ENCODE results near the gene TTC33.
"Not testable (repeated sequence)": the region's sequence is repeated elsewhere in the genome, so short reads cannot be mapped to it uniquely, and the experiment has no call there.

The TTC33 gene

GRCh38 chr5:40653221-40654022 is 102.3 kb downstream of the TTC33 start:
- no peak for DNase-seq (ENCODE audit: low read depth)

DNA sequence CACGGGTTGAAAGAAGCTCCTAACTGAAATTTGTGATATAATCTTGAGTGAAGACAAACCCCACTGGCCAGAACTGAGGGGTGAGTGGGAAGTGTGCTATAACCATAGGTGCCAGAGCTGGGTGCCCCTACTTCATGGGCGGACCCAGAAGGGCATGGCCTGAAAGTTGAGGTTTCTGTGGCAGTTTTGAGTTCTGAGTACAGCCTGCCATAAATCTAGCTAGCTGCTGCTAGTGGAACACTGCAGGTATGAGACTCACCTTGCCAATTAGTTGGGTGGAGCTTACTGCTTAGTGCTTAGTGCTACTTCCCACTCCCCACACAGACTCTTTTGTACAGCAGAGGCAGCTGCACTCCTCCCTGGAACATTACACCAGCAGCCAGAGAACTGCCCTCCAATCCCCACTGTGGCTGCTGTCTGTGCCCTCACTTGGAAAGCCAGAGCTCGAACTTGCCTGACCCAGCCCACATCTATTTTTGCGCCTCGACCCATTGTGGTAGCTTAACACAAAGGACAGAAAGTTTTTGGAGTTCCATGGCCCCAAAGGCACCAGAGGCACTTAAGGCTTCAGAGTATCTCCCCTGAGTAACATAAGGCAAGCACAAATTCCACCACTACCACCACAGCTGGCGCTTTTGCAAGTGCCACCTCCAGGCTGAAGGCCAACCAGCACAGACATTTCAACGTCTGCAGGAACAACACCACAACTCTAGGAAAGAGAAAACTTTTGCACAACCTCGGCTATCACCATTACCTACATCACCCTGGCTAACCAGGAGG is 103.1 kb downstream of the TTC33 start:
- DNase-seq (ENCODE audit: low read depth), result no peak

DNA sequence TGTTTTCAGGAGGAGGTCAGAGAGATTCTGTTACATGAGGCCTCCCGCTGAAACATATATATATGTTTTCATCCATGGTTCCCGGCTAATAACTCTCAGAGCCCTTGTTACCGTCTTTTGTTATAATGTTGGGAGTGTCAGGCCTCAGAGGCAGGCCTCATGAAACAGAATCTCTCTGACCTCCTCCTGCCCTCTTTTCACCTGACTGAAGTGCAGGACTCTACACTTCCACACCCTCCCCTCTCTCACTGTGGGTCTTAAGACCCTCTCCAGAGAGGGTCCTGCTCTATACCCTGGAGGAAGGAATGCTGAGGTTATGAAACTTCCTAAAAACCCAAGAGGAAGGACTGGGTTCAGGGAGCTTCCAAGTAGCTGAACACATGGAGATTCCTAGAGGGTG is 104.6 kb downstream of the TTC33 start:
- no peak for DNase-seq (ENCODE audit: low read depth)

DNA sequence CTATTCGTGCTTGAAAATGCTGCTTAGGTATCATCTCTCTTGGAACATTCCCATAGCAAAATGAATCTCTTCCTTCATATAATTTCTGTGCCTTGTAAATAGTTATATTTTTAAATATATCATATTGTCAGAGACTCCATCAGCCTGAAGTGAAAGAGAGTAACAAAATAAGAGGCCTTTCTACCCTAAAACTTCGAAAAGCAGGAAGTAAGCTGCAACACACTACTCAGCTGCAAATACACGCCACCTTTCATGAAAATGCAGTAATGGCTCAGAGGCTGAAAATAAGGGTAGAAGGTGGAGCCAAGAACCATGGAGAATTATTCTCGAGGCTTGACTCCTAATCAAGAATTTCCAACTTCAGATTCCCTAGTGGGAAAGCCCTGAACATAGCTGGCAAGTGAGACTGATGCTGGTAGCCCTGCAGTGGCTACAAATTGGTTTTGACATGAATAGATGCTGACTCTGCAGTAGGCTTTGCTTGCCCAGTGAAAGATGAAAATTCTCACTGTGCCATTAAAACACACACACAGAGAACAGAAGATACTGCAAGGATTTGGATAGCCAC is 106.2 kb downstream of the TTC33 start:
- DNase-seq (ENCODE audit: low read depth), result no peak

GRCh38 chr5:40648150-40648549 is 107.6 kb downstream of the TTC33 start:
- no peak for DNase-seq (ENCODE audit: low read depth)

- no peak for DNase-seq (ENCODE audit: low read depth)
These were observed 109.5 kb downstream of the TTC33 start for GRCh38 chr5:40646266-40646665.

- DNase-seq (ENCODE audit: low read depth), result not testable (repeated sequence)
These were observed 116.2 kb downstream of the TTC33 start for GRCh38 chr5:40639531-40639930.

DNA sequence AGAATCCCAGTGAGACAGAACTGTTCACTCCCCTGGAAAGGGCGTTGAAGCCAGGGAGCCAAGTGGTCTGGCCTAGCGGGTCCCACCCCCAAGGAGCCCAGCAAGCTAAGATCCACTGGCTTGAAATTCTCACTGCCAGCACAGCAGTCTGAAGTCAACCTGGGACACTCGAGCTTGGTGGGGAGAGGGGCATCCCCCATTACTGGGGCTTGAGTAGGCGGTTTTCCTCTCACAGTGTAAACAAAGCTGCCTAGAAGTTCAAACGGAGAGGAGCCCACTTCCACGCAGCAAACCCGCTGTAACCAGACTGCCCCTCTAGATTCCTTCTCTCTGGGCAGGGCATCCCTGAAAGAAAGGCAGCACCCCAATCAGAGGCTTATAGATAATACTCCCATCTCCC is 121.2 kb downstream of the TTC33 start:
- no peak for DNase-seq (ENCODE audit: low read depth)

DNA sequence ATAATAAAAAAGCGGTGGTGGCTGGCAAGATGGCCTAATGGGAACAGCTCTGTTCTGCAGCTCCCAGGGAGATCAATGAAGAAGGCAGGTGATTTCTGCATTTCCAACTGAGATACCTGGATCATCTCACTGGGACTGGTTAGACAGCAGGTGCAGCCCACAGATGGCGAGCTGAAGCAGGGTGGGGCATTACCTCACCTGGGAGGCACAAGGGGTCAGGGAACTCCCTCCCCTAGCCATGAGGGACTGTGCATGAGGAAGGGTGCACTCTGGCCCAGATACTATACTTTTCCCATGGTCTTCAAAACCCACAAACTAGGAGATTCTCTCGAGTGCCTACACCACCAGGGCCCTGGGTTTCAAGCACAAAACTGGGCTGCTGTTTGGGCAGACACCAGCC is 121.6 kb downstream of the TTC33 start:
- no peak for DNase-seq (ENCODE audit: low read depth)

- no peak for DNase-seq (ENCODE audit: low read depth)
These were observed 124.5 kb downstream of the TTC33 start for GRCh38 chr5:40631236-40631635.

DNA sequence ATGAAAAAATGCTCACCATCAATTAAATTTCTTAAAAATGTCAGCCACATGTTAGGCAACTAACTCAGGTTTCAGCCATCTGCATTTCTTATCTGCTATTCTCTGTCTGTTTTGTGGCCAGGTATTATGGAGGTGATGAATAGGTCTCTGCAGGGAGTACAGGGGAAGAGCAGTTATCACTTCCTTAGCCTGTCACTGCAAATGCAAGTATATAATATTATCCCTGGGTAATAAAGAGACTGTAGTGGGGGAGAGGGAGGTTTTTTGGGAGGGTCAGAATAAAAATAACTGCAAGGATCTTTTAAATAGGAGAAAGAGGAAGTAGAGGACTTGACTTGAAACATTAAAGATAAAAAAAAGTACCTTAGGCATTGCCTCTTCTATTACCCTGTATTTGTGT is 125.6 kb downstream of the TTC33 start:
- no peak for DNase-seq (ENCODE audit: low read depth)

GRCh38 chr5:40628407-40628806 is 127.4 kb downstream of the TTC33 start:
- DNase-seq (ENCODE audit: low read depth), result no peak

DNA sequence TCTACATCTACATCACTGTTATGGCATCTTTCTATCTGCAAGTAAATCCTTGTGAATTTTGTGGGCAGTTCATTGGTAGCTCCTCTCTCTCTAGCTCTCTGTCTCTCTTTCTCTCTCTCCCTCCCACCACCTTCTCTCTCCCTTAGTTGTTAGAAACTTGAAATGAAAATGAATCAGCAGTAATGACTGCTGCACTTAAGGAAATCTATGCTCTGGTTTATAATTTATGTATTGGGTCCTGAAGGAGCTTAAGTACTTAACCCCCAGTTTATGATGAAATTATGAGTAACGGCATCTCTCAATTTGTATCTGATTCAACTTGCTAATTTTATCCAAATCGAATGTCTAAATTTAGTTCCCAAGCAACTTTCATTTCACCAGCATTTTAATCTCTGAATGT is 128.1 kb downstream of the TTC33 start:
- DNase-seq (ENCODE audit: low read depth), result no peak

DNA sequence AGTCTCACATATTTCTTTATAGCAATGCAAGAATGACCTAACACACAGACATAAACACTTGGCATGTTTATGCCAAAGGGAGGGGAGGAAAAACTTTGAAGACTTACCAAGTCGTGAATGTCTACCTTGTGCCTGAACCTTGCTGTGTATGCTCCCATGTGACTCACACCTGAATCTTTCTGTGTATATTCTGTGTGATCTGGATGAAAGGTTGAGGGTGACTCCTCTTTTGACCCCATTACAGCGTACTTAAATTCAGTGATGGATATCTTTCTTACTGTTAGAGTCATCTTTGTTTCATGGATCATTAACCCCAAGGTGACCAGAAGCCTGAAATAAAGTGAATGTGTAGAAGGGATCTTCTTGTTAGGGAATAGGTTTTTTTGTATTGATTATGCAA is 129.0 kb downstream of the TTC33 start:
- no peak for DNase-seq (ENCODE audit: low read depth)

GRCh38 chr5:40623480-40624420 is 132.0 kb downstream of the TTC33 start:
- peak; percentile 14 for DNase-seq (ENCODE audit: low read depth)

- no peak for DNase-seq (ENCODE audit: low read depth)
These were observed 133.1 kb downstream of the TTC33 start for GRCh38 chr5:40622463-40623252.

- no peak for DNase-seq (ENCODE audit: low read depth)
These were observed 136.3 kb downstream of the TTC33 start for GRCh38 chr5:40619421-40619820.

- DNase-seq (ENCODE audit: low read depth), result no peak
These were observed 136.8 kb downstream of the TTC33 start for GRCh38 chr5:40618926-40619325.

- DNase-seq (ENCODE audit: low read depth), result no peak
These were observed 139.0 kb downstream of the TTC33 start for GRCh38 chr5:40616781-40617180.

DNA sequence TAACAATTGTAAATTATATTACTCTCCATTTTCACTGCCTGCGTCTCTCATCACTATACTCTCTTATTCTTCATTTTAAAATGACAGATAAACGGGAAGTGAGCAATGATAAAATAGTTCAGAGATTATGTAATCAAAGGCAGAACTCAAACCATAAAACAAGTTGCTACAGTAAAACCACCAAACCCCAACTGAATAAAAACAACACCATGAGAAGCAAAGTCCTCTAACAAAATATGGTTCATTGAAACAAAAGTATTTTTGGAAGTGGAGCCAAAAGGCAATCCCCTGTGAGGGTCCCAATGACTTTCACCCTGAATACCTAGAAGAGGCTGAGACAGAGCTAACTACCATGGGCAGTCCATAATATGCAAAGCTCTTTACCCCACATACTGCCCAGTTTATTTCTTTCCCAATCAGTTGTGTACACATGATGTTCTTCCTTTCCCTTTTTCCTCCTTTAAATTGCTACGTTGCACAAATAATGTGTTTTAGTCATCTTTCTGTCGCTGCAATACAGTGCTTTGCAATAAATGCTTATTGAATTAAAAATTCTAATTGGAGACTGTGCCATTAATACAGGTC is 140.1 kb downstream of the TTC33 start:
- DNase-seq (ENCODE audit: low read depth), result no peak

All from T-helper 22 cell (primary cell).